ENCODE data around the gene MVB12B.

DNA sequence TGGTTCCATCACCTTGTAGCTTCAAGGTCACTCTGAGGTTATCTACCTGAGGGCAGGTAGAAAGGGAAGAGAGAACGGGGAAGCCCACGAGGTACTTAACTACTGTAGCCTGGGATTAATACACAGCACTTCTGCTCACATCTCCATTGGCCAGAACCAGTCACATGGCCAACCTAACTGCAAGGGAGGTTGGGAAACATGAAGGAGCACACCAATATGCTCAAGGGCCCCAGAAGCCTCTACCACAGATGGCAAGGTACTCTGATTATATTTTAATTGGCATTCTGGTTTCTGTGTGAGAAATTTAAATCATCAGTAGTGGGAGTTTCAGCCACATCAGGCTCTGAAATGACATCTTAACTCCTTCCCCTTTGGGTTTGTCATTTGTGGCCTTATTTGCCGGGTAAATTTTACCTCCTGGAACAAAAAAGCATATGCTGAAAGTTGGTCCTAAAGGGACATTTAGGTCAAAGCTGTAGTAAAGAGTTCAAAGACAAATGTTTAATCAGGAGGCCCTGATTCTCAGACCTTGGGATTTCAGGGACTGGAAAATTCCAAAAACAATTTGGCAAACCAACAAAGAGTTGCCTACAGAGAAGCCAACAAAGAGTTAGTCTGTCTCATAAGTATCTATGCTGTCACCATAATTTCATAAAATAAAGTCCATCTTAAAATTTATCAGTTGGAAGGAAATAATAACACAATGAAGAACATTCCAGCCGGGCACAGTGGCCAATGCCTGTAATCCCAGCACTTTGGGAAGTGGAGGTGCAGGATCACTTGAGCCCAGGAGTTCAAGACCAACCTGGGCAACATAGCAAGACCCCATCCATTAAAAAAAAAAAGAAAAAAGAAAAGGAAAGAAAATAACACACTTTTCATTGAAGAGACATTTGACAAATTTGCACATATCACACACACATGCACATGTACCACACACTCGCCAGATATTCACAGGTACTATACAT, 13.8 kb upstream of the MVB12B start:
- TF ChIP-seq, protein P1, sequence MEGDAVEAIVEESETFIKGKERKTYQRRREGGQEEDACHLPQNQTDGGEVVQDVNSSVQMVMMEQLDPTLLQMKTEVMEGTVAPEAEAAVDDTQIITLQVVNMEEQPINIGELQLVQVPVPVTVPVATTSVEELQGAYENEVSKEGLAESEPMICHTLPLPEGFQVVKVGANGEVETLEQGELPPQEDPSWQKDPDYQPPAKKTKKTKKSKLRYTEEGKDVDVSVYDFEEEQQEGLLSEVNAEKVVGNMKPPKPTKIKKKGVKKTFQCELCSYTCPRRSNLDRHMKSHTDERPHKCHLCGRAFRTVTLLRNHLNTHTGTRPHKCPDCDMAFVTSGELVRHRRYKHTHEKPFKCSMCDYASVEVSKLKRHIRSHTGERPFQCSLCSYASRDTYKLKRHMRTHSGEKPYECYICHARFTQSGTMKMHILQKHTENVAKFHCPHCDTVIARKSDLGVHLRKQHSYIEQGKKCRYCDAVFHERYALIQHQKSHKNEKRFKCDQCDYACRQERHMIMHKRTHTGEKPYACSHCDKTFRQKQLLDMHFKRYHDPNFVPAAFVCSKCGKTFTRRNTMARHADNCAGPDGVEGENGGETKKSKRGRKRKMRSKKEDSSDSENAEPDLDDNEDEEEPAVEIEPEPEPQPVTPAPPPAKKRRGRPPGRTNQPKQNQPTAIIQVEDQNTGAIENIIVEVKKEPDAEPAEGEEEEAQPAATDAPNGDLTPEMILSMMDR (IDR thresholded peaks at IDR 0.05; ENCODE audit: poor library complexity, severe bottlenecking): no peak
- no peak for TF ChIP-seq EZH2 (IDR thresholded peaks at IDR 0.05; ENCODE audit: borderline replicate concordance, insufficient read depth, low read length, poor library complexity, severe bottlenecking)
- TF ChIP-seq RAD21 (conservative IDR thresholded peaks at IDR 0.05): no peak
- no peak for TF ChIP-seq POLR2AphosphoS5 (IDR thresholded peaks at IDR 0.05)
- no peak for TF ChIP-seq EP300 (conservative IDR thresholded peaks at IDR 0.05; ENCODE audit: poor library complexity, severe bottlenecking)
- TF ChIP-seq MXI1 (conservative IDR thresholded peaks at IDR 0.05; ENCODE audit: poor library complexity, severe bottlenecking): no peak
- TF ChIP-seq, protein P2, sequence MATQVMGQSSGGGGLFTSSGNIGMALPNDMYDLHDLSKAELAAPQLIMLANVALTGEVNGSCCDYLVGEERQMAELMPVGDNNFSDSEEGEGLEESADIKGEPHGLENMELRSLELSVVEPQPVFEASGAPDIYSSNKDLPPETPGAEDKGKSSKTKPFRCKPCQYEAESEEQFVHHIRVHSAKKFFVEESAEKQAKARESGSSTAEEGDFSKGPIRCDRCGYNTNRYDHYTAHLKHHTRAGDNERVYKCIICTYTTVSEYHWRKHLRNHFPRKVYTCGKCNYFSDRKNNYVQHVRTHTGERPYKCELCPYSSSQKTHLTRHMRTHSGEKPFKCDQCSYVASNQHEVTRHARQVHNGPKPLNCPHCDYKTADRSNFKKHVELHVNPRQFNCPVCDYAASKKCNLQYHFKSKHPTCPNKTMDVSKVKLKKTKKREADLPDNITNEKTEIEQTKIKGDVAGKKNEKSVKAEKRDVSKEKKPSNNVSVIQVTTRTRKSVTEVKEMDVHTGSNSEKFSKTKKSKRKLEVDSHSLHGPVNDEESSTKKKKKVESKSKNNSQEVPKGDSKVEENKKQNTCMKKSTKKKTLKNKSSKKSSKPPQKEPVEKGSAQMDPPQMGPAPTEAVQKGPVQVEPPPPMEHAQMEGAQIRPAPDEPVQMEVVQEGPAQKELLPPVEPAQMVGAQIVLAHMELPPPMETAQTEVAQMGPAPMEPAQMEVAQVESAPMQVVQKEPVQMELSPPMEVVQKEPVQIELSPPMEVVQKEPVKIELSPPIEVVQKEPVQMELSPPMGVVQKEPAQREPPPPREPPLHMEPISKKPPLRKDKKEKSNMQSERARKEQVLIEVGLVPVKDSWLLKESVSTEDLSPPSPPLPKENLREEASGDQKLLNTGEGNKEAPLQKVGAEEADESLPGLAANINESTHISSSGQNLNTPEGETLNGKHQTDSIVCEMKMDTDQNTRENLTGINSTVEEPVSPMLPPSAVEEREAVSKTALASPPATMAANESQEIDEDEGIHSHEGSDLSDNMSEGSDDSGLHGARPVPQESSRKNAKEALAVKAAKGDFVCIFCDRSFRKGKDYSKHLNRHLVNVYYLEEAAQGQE (IDR thresholded peaks at IDR 0.05; ENCODE audit: borderline replicate concordance): no peak
